H9 (cell line): ENCODE measurements around the gene SRXN1. TPM values are rescaled to one million over a fixed set of nuclear protein-coding genes. Genes with fewer than 3 reads are reported as not detected.

Source experiments
- DNase-seq: peaks from one replicate; pipeline ENCODE4 v3.0.0-alpha.2; 2017
- H2AFZ ChIP-seq: one replicate; pipeline ENCODE4 v1.6.1; 2013; ENCODE audit warnings: mild to moderate bottlenecking, low read length, control low read depth, moderate library complexity
- H2AK5ac ChIP-seq: 2 replicates; pipeline ENCODE4 v1.6.1; 2013; ENCODE audit warnings: low read length, control low read depth, mixed read lengths; ENCODE audit not compliant: insufficient read length
- H2BK120ac ChIP-seq: one replicate; pipeline ENCODE4 v1.6.1; 2013; ENCODE audit warnings: low read depth, mild to moderate bottlenecking, low read length, control low read depth, inconsistent platforms; ENCODE audit not compliant: poor library complexity, severe bottlenecking
- H2BK12ac ChIP-seq: 2 replicates; pipeline ENCODE4 v1.6.1; 2013; ENCODE audit warnings: low read length, control low read depth, mixed read lengths, low read depth; ENCODE audit not compliant: insufficient read length
- H2BK15ac ChIP-seq: 2 replicates; pipeline ENCODE4 v1.6.1; 2013; ENCODE audit warnings: low read depth, low read length, control low read depth
- H2BK20ac ChIP-seq: one replicate; pipeline ENCODE4 v1.6.1; 2013; ENCODE audit warnings: low read depth, mild to moderate bottlenecking, low read length, control low read depth, inconsistent platforms; ENCODE audit not compliant: poor library complexity, severe bottlenecking
- H2BK5ac ChIP-seq: 2 replicates; pipeline ENCODE4 v1.6.1; 2013; ENCODE audit warnings: low read length, control low read depth, mixed read lengths; ENCODE audit not compliant: insufficient read length
- H3K14ac ChIP-seq: 2 replicates; pipeline ENCODE4 v1.6.1; 2013; ENCODE audit warnings: low read length, control low read depth; ENCODE audit not compliant: insufficient read depth
- H3K18ac ChIP-seq: 2 replicates; pipeline ENCODE4 v1.6.1; 2013; ENCODE audit warnings: low read depth, mild to moderate bottlenecking, mixed read lengths, low read length, control low read depth; ENCODE audit not compliant: insufficient read length
- H3K23ac ChIP-seq: 2 replicates; pipeline ENCODE4 v1.6.1; 2013; ENCODE audit warnings: low read length, control low read depth, mixed read lengths, low read depth; ENCODE audit not compliant: insufficient read length
- H3K23me2 ChIP-seq: 2 replicates; pipeline ENCODE4 v1.6.1; 2013; ENCODE audit warnings: low read depth, mild to moderate bottlenecking, mixed read lengths, low read length, control low read depth; ENCODE audit not compliant: insufficient read length, poor library complexity, severe bottlenecking
- H3K27ac ChIP-seq: 2 replicates; pipeline ENCODE4 v1.5.1; 2013; ENCODE audit warnings: low read length, control low read depth, mixed read lengths, low read depth; ENCODE audit not compliant: insufficient read length
- H3K27me3 ChIP-seq: 2 replicates; pipeline ENCODE4 v1.6.1; 2013; ENCODE audit warnings: low read length, control low read depth, inconsistent platforms; ENCODE audit not compliant: insufficient read depth
- H3K4ac ChIP-seq: 2 replicates; pipeline ENCODE4 v1.6.1; 2013; ENCODE audit warnings: low read depth, mild to moderate bottlenecking, control low read depth, inconsistent platforms, low read length, moderate library complexity
- H3K4me1 ChIP-seq: 2 replicates; pipeline ENCODE4 v1.6.1; 2013; ENCODE audit warnings: low read length, control low read depth, inconsistent platforms; ENCODE audit not compliant: insufficient read depth
- H3K4me2 ChIP-seq: 2 replicates; pipeline ENCODE4 v1.6.1; 2013; ENCODE audit warnings: low read length, control low read depth, mixed read lengths; ENCODE audit not compliant: insufficient read length, insufficient read depth
- H3K56ac ChIP-seq: 2 replicates; pipeline ENCODE4 v1.6.1; 2013; ENCODE audit warnings: low read depth, mild to moderate bottlenecking, mixed read lengths, low read length, control low read depth; ENCODE audit not compliant: insufficient read length
- H3K79me1 ChIP-seq: 2 replicates; pipeline ENCODE4 v1.6.1; 2013; ENCODE audit warnings: low read depth, mild to moderate bottlenecking, moderate library complexity, low read length, control low read depth, inconsistent platforms; ENCODE audit not compliant: insufficient read depth, poor library complexity, severe bottlenecking
- H3K79me2 ChIP-seq: 2 replicates; pipeline ENCODE4 v1.6.1; 2013; ENCODE audit warnings: low read length, control low read depth, inconsistent platforms; ENCODE audit not compliant: insufficient read depth
- H3K9ac ChIP-seq: 2 replicates; pipeline ENCODE4 v1.6.1; 2013; ENCODE audit warnings: low read length, control low read depth, mixed read lengths; ENCODE audit not compliant: insufficient read length; ENCODE audit errors: extremely low read depth
- H3K9me3 ChIP-seq: one replicate; pipeline ENCODE4 v1.6.1; 2013; ENCODE audit warnings: low read depth, low read length, inconsistent platforms; ENCODE audit not compliant: control insufficient read depth
- H3T11ph ChIP-seq: one replicate; pipeline ENCODE4 v1.6.1; 2013; ENCODE audit warnings: mild to moderate bottlenecking, low read length, control low read depth, inconsistent platforms
- H4K20me1 ChIP-seq: one replicate; pipeline ENCODE4 v1.6.1; 2013; ENCODE audit not compliant: control insufficient read depth, insufficient read length, insufficient read depth
- H4K5ac ChIP-seq: 2 replicates; pipeline ENCODE4 v1.6.1; 2013; ENCODE audit warnings: low read depth, mild to moderate bottlenecking, mixed read lengths, low read length, control low read depth; ENCODE audit not compliant: insufficient read length
- H4K8ac ChIP-seq: replicated peaks from 2 replicates; pipeline ENCODE4 v1.6.1; 2013; ENCODE audit warnings: low read length, control low read depth, mixed read lengths, low read depth; ENCODE audit not compliant: insufficient read length
- H4K91ac ChIP-seq: 2 replicates; pipeline ENCODE4 v1.6.1; 2013; ENCODE audit warnings: low read depth, mild to moderate bottlenecking, moderate library complexity, mixed read lengths, low read length, control low read depth; ENCODE audit not compliant: insufficient read length
- H3K27ac Mint-ChIP-seq, 3 experiments: 2 replicates in 2 of 3; 3 replicates in 1 of 3; pipeline ENCODE4 v1.8.0; 2020 to 2021; ENCODE audit warnings: mixed read lengths in 3 of 3, mild to moderate bottlenecking in 1 of 3, moderate library complexity in 1 of 3
- H3K27me3 Mint-ChIP-seq: 2 replicates; pipeline ENCODE4 v1.8.0; 2021; ENCODE audit warnings: low read depth, mild to moderate bottlenecking, moderate library complexity, mixed read lengths
- H3K36me3 Mint-ChIP-seq, 3 experiments: 2 replicates in 2 of 3; 3 replicates in 1 of 3; pipeline ENCODE4 v1.8.0; 2020 to 2021; ENCODE audit warnings: low read depth in 3 of 3, mixed read lengths in 3 of 3; ENCODE audit not compliant: insufficient read depth in 1 of 3
- H3K4me1 Mint-ChIP-seq, 2 experiments: 2 replicates each; pipeline ENCODE4 v1.8.0; 2020; ENCODE audit warnings: mixed read lengths in 2 of 2
- H3K4me3 Mint-ChIP-seq, 2 experiments: 2 replicates in 1 of 2; 3 replicates in 1 of 2; pipeline ENCODE4 v1.8.0; 2020 to 2021; ENCODE audit warnings: mild to moderate bottlenecking in 2 of 2, mixed read lengths in 2 of 2, moderate library complexity in 1 of 2
- H3K9me3 Mint-ChIP-seq, 2 experiments: 2 replicates in 1 of 2; 3 replicates in 1 of 2; pipeline ENCODE4 v1.8.0; 2020; ENCODE audit warnings: mild to moderate bottlenecking in 2 of 2, mixed read lengths in 2 of 2, moderate library complexity in 1 of 2
- WGBS: extraction: QIAGEN DNeasy Blood & Tissue Kit; methylation state at CpG from one replicate; pipeline ENCODE4 v1.1.7; 2013; ENCODE audit warnings: missing lambda C conversion rate, low lambda C conversion rate, mixed read lengths; ENCODE audit not compliant: insufficient read length; ENCODE audit errors: extremely low coverage; 5-methylcytosine and 5-hydroxymethylcytosine counted together
- total RNA-seq: library from RNA; stranded (reverse); gene quantifications from 2 replicates; pipeline ENCODE4 v1.2.1, GENCODE V29; 2021
- TF ChIP-seq, protein P1 (sequence below): fragments of 200-600 bp; sonication (generic); conservative IDR thresholded peaks from 3 replicates; pipeline ENCODE4 v1.8.0; 2021; ENCODE audit warnings: antibody characterized with exemption, mild to moderate bottlenecking

SRXN1 gene
- total RNA-seq, 1 experiment from 2014 or later = 25.7 TPM

DNA sequence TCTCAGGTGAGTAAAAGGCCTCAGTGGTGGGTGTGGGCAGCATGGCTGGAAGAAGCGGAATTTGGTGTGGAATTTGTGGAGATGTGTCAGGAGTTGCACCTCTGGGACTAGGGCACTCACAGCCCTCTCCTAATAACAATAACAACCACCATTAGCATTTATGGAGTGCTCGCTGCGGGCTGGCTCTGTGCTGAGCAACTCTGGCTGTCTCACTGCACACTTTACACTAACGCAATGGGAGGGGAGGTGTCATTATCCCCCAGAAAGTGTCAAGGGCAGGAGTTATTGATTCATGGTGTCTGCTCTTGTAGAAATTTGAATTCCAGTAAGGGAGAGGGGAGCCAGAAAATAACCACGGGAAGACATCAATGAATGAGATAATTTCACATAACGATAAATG is 45.3 kb upstream of the SRXN1 start:
- WGBS = no CpG with 5 or more reads among the region's 6 CpGs
- H3K23ac ChIP-seq = no peak overlapping the region
- Mint-ChIP-seq H3K9me3 (no peaks in the 10 kb centered on the region), H3K27ac (no peak overlapping the region; a peak in 1 of 7 replicates), H3K4me1 (peaks cover 18 to 40% of the 10 kb centered on the region in 2 experiments), H3K27me3 (peaks cover 5% of the 10 kb centered on the region; the same call in 1 of the 2 replicates), H3K36me3 (no peaks in the 10 kb centered on the region), H3K4me3 (no peak overlapping the region; a peak in 1 of 5 replicates)
- H2AFZ ChIP-seq = no peak overlapping the region
- H4K5ac ChIP-seq = no peak overlapping the region
- no peak overlapping the region for H3K9ac ChIP-seq
- no peaks in the 10 kb centered on the region for H3K27me3 ChIP-seq
- no peak overlapping the region for H3K4me2 ChIP-seq
- H2AK5ac ChIP-seq = no peak overlapping the region
- no peaks in the 10 kb centered on the region for H3K79me1 ChIP-seq
- no peak overlapping the region for H3K14ac ChIP-seq
- no peak overlapping the region for H4K8ac ChIP-seq
- TF ChIP-seq, protein P1, sequence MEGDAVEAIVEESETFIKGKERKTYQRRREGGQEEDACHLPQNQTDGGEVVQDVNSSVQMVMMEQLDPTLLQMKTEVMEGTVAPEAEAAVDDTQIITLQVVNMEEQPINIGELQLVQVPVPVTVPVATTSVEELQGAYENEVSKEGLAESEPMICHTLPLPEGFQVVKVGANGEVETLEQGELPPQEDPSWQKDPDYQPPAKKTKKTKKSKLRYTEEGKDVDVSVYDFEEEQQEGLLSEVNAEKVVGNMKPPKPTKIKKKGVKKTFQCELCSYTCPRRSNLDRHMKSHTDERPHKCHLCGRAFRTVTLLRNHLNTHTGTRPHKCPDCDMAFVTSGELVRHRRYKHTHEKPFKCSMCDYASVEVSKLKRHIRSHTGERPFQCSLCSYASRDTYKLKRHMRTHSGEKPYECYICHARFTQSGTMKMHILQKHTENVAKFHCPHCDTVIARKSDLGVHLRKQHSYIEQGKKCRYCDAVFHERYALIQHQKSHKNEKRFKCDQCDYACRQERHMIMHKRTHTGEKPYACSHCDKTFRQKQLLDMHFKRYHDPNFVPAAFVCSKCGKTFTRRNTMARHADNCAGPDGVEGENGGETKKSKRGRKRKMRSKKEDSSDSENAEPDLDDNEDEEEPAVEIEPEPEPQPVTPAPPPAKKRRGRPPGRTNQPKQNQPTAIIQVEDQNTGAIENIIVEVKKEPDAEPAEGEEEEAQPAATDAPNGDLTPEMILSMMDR = no peak
- no peak overlapping the region for H3T11ph ChIP-seq
- no peaks in the 10 kb centered on the region for H3K79me2 ChIP-seq
- no peak overlapping the region for H3K56ac ChIP-seq
- H2BK20ac ChIP-seq = no peak overlapping the region
- H3K4me1 ChIP-seq = peaks cover 8% of the 10 kb centered on the region; the same call in 1 of the 2 replicates
- no peak for DNase-seq
- no peak overlapping the region for H2BK15ac ChIP-seq
- H2BK120ac ChIP-seq = no peak overlapping the region
- H3K23me2 ChIP-seq = no peaks in the 10 kb centered on the region
- no peaks in the 10 kb centered on the region for H3K9me3 ChIP-seq
- no peak overlapping the region for H4K91ac ChIP-seq
- no peak overlapping the region for H3K27ac ChIP-seq
- H2BK12ac ChIP-seq = no peak overlapping the region
- H3K4ac ChIP-seq = no peak overlapping the region
- H2BK5ac ChIP-seq = no peak overlapping the region
- H3K18ac ChIP-seq = no peak overlapping the region
- H4K20me1 ChIP-seq = no peaks in the 10 kb centered on the region
